Measurements from ENCODE around the gene SMS.

DNA sequence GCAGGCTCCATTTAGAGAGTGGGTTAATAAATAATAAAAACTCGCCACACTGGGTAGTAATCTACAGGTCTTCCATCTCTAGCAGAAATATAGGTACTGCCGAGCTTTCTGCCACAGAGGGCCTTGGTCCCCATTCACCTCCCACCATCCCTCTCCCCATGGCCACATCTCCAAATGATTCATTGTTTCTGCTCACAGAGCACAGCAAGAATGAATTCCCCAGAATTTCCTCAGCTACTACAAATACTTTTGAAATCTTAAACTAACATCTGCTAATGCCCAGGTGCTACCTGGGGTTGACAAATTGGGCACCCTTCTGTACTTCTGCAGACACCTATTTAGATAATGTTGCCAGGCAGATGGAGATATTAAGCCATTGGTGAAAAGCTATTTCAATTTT, 96.7 kb downstream of the SMS start:
- TF ChIP-seq POLR2A (IDR thresholded peaks at IDR 0.05) (no peak), EP300 (IDR thresholded peaks at IDR 0.05) (no peak)
- TF ChIP-seq, protein P1, sequence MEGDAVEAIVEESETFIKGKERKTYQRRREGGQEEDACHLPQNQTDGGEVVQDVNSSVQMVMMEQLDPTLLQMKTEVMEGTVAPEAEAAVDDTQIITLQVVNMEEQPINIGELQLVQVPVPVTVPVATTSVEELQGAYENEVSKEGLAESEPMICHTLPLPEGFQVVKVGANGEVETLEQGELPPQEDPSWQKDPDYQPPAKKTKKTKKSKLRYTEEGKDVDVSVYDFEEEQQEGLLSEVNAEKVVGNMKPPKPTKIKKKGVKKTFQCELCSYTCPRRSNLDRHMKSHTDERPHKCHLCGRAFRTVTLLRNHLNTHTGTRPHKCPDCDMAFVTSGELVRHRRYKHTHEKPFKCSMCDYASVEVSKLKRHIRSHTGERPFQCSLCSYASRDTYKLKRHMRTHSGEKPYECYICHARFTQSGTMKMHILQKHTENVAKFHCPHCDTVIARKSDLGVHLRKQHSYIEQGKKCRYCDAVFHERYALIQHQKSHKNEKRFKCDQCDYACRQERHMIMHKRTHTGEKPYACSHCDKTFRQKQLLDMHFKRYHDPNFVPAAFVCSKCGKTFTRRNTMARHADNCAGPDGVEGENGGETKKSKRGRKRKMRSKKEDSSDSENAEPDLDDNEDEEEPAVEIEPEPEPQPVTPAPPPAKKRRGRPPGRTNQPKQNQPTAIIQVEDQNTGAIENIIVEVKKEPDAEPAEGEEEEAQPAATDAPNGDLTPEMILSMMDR (IDR thresholded peaks at IDR 0.05) = no peak
